ENCODE measurements around the gene CPA1.

- TF ChIP-seq ZNF423 (CRISPR knock-in tag; IDR thresholded peaks at IDR 0.05), result no peak
- TF ChIP-seq CTCF (IDR thresholded peaks at IDR 0.05), result no peak
- no peak for TF ChIP-seq E2F4 (CRISPR knock-in tag; IDR thresholded peaks at IDR 0.05; ENCODE audit: borderline replicate concordance, low read depth)
- no peak for TF ChIP-seq AFF4 (CRISPR knock-in tag; IDR thresholded peaks at IDR 0.05; ENCODE audit: borderline replicate concordance)
- no peak for TF ChIP-seq NR1H2 (CRISPR knock-in tag; IDR thresholded peaks at IDR 0.05)
- TF ChIP-seq ZNF512 (CRISPR knock-in tag; IDR thresholded peaks at IDR 0.05; ENCODE audit: borderline replicate concordance), result no peak
- TF ChIP-seq, protein P1, sequence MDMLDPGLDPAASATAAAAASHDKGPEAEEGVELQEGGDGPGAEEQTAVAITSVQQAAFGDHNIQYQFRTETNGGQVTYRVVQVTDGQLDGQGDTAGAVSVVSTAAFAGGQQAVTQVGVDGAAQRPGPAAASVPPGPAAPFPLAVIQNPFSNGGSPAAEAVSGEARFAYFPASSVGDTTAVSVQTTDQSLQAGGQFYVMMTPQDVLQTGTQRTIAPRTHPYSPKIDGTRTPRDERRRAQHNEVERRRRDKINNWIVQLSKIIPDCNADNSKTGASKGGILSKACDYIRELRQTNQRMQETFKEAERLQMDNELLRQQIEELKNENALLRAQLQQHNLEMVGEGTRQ (CRISPR knock-in tag; IDR thresholded peaks at IDR 0.05), result no peak
- TF ChIP-seq ETV6 (CRISPR knock-in tag; IDR thresholded peaks at IDR 0.05), result no peak
- TF ChIP-seq TEAD4 (CRISPR knock-in tag; IDR thresholded peaks at IDR 0.05), result no peak
- no peak for TF ChIP-seq JUN (CRISPR knock-in tag; IDR thresholded peaks at IDR 0.05)
- no peak for TF ChIP-seq SP1 (CRISPR knock-in tag; conservative IDR thresholded peaks at IDR 0.05)
These were observed 768 bp upstream of the CPA1 start for GRCh38 chr7:130379532-130379920.

All from WTC11 (cell line).